ENCODE results near the gene LAYN. TPM values are rescaled to one million over a fixed set of nuclear protein-coding genes. Genes with fewer than 3 reads are reported as not detected.

LAYN gene
- total RNA-seq, 1 donor, result 66.5 TPM

GRCh38 chr11:111603611-111604130 lies 63.2 kb downstream of the LAYN start:
- DNase-seq (ENCODE audit: low read depth), result no peak
- no peak for TF ChIP-seq CTCF (IDR thresholded peaks at IDR 0.05; ENCODE audit: insufficient read depth, low read depth, low read length)
- H3K4me3 ChIP-seq (ENCODE audit: low read depth, low read length), result peak overlapping the region; percentile 92

DNA sequence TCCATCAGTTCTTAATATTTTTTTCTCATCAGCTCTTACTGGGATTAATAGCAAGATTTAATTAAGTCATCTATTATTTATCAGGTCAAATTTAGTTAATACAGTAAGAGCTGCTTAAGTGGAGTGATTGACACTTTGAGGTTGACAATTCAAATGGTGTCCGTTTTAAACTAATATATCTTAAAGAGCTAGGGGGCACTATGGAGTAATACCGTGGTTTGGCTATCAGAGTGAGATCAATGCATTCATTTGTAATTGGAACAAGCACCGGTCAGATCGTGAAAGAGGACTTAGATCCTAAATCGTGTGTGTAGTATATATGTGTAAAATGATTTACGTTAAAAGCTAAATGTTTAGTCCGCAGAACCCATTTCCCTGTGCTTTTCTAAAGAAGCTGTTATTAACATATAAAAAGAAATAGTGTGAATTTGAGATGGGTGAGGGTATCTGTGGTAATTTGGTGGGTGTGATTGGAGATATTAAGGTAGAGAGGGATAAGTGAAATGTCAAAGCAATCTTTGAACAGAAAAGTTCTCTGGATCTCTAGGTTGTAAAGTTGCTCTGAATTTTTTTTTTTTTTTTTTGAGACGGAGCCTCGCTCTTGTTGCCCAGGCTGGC lies 64.0 kb downstream of the LAYN start:
- peak; percentile 67 for TF ChIP-seq CTCF (IDR thresholded peaks at IDR 0.05; ENCODE audit: insufficient read depth, low read depth, low read length)
- peak; percentile 56 for DNase-seq (ENCODE audit: low read depth)
- H3K4me3 ChIP-seq (ENCODE audit: low read depth, low read length), result peak overlapping the region; percentile 92

GRCh38 chr11:111605681-111606080 lies 65.2 kb downstream of the LAYN start:
- TF ChIP-seq CTCF (IDR thresholded peaks at IDR 0.05; ENCODE audit: insufficient read depth, low read depth, low read length), result no peak
- H3K4me3 ChIP-seq (ENCODE audit: low read depth, low read length), result no peak overlapping the region
- DNase-seq (ENCODE audit: low read depth), result no peak

- DNase-seq (ENCODE audit: low read depth), result peak; percentile 45
- no peak for TF ChIP-seq CTCF (IDR thresholded peaks at IDR 0.05; ENCODE audit: insufficient read depth, low read depth, low read length)
- no peak overlapping the region for H3K4me3 ChIP-seq (ENCODE audit: low read depth, low read length)
These were observed 66.5 kb downstream of the LAYN start for GRCh38 chr11:111606986-111607385.

DNA sequence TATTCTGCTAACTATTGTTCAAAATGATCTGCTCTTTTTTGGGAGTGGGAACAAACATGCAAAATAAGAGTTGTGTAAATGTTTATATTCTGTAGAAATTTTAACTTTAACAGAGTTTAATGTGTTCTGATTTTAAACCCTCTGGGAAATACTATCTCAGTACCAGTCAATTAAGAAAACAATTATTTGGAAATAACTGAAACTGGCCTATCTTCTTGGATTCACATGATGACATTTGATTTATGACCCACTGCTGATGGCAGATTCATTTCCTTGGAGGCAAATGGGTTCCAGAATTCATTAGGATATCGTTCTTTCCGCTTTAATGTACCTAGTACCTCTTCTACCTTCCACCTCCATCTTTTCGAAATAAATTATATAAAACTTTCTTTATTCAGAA lies 67.2 kb downstream of the LAYN start:
- TF ChIP-seq CTCF (IDR thresholded peaks at IDR 0.05; ENCODE audit: insufficient read depth, low read depth, low read length), result no peak
- H3K4me3 ChIP-seq (ENCODE audit: low read depth, low read length), result no peak overlapping the region
- DNase-seq (ENCODE audit: low read depth), result no peak

Small RNA genes lying within 50 kb of the gene (small RNA-seq; reads per million reads assigned to genes)
- gene MIR34B (89.7 reads per million, percentile 97 among the genes with 10 or more reads in this experiment), gene MIR34C (85.1 reads per million, percentile 97 among the genes with 10 or more reads in this experiment)

Other genes with a start within 250 kb of the LAYN start
- not detected in 2 replicates for gene POU2AF3, start 242.2 kb upstream of the LAYN start, total RNA-seq
- not detected in 2 replicates for gene POU2AF1, start 161.4 kb upstream of the LAYN start, total RNA-seq
- gene BTG4, start 28.3 kb upstream of the LAYN start, total RNA-seq, result not detected in 2 replicates
- gene HOATZ, start 25.9 kb upstream of the LAYN start, total RNA-seq, result not detected in 2 replicates
- 8.1 and 16.0 TPM in 2 replicates for gene SIK2, start 61.7 kb downstream of the LAYN start, total RNA-seq
- gene PPP2R1B, start 225.7 kb downstream of the LAYN start, total RNA-seq, result 25.1 and 38.9 TPM in 2 replicates

All from fibroblast of villous mesenchyme (primary cell).